Activated gamma-delta T cell treated with Interleukin-2 at 50 U/mL for 16 hours (primary cell): ENCODE measurements around the gene WDR77.

Source experiments
- DNase-seq: peaks from one replicate; pipeline ENCODE4 v3.0.0-alpha.2; 2020

Gene WDR77

DNA sequence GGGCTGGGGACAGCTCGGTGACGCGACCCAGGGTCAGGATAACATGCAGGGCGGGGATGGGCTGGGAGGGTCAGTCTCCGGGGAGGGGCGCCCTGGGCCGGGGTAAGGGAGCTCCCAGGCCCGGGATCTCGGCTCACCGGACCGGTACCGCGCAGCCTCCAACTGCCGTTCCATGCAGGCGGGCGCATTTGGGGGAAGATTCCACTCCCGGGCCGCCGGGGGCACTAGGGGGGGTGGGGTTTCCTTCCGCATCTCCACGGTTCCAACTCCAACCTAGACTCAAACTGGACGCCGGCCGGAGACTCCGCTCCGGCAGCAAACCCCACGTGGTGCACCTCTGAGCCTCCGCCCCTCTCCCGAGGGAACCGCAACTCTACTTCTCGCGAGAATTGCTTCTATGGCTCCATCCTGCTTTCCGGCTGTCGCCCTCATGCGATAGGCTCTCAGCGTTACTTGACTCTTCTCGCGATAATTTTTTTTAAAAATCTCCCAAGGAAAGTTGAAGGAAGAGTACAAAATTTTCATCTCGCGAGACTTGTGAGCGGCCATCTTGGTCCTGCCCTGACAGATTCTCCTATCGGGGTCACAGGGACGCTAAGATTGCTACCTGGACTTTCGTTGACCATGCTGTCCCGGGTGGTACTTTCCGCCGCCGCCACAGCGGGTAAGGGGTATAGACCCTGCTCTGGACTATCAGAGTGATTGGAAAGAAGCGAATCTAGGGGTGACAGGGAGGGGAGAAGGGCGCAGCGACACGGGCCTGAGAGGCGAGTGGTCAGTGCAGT lies at the start of gene WDR77, which contains the start of gene ATP5PB:
TSS of gene WDR77 (minus strand) at position 339 of the 785 bp plus-strand sequence. CDS start at position 252, 87 bp downstream.
TSS of gene ATP5PB (plus strand) at position 547 of the 785 bp plus-strand sequence. CDS start at position 625, 78 bp downstream.
- peak; percentile 84 for DNase-seq

DNA sequence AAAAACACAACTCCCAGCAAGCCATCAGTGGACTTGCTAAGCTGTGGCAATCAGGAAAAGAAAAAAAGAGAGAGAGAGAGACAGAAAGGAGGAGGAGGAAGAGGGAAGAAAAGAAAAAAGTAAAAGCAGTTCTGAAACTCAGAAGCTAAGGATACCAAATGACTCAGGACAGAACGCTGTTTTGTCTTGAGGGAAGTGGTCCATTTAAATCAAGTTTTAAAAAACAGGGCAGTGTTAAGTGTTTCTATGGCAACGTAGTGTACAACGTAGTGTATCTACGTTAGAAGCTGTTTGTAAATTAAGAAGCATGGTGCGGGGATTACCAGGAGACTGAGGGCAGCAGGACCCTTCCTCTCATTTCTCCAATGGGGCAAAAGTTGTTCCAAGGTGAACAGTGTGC lies 48.5 kb upstream of the WDR77 start:
- no peak for DNase-seq

DNA sequence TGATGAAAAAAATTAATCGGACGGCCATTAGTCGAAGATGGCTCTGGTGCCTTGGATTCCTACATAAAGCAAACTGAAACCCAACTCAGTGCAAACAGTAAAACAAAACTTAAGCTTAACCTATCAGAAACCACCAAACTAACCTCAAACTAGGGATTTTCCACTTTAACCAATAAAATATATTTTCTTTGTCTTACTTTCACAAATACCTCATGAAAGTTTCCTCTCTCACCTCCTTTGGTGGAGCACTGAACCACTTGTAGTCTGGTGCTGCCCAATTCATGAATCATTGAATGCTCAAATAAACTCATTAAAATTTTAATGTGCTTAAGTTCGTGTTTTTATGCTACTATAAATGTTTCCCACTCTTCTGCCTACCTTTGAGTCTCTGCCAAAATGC lies 47.3 kb upstream of the WDR77 start:
- no peak for DNase-seq

DNA sequence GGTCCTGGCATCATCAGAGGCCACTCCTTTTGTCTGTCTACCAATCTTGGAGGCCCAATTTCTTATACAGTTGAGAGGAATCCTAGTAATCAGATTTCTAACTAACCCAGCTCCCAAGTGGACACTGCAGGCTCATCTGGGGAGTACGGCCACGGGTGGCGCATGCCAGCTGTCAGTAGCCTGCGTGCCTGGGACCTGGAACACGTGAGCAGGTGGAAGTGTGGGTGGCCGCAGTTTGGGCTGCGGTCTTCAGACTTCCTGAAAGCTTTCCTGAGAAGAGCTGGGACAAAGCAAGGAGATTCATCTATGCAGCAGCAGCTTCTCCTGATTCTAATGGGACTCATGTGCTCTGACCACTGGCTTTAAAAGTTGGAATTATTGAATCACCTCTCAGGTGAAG lies 42.0 kb upstream of the WDR77 start:
- no peak for DNase-seq

DNA sequence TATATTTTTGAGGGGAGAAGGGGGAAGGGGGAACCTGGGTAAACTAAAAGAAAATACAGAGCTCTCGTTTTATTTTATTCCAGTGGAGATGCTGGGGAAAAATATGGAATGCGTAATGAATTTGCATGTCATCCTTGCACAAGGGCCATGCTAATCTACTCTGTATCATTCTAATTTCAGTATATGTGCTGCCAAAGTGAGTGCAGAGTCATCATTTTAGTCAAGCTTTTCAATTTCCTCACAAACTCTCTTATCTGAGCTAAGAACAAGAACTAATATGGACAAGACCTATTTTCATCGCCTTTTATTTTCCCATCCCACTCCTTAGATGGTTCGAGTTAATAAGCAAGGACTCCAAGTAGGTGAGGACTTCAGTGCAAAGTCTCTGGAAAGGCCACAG lies 41.2 kb upstream of the WDR77 start:
- no peak for DNase-seq

DNA sequence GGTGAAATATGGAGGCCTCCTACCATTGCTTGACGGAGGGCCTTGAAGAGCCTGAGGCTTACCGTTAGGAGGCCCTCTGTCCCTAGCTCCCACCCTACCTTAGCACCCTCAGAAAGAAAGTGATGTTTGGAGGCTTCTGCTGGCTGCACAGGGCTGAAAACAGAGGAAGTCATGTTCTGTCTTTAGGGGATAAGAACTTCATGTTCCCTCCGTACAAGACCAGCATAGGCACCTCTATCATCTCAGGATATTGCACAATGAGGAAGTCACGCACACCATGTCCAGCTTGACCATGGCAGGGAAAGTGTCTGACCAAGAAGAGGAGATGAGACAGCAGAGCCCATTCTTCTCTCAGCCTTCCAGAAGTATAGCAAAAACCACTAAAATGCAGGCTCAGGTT lies 40.5 kb upstream of the WDR77 start:
- DNase-seq = no peak

DNA sequence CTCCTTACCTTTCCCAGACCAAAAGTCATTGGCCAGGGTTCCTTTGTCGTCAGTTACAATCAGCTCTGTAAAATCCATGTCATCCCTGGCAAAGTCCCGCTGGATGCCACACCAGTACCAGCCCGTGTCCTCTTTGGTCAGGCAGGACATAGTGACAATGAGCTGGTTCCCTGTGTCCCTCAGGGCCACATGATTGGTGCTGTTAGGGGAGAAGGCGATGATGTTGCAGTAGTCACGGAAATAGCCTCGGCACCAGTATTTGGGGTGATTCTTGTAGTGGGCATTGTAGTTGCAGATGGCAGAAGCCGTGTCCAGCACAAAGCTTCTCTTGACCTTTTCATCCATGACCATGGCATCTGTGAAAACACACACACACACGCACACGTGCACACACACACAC lies 39.6 kb upstream of the WDR77 start:
- no peak for DNase-seq

DNA sequence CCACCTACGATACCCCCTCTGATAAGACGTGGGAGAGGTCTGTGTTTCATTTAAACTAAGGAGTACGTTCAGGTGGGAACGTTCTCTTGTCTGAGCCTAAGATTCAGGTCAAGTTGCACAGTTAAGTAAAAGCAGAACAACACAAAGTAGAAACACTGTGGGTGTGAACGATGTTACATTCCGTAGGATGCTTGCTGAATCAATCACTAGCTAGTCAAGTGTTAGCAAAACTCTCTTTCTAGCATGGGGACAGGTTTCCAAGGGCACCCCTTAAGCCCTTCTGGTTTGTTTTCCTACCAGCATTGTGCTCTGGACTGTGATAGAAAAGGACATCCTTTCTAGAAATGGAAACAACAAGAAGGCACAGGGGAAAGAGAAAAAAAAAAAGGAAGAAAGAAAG lies 38.1 kb upstream of the WDR77 start:
- DNase-seq = no peak

DNA sequence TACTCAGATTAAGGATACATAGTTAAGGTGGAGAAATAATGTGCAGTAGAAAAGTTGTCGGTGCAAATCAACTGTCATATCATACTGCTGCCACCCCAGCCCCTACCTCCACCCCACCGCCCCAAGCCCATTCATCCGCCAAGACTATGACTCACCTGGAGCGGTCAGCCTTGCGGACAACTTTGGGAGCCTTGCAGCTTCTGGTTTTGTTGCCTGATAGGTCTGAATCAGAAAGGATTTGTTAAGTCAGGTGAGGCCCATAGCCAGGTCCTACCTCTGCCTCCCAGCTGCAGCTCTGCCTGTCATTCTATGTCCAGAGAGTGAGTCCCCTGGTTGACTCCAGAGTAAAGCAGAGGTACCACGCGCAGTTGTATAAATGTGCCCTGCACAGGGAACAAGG lies 37.4 kb upstream of the WDR77 start:
- no peak for DNase-seq

DNA sequence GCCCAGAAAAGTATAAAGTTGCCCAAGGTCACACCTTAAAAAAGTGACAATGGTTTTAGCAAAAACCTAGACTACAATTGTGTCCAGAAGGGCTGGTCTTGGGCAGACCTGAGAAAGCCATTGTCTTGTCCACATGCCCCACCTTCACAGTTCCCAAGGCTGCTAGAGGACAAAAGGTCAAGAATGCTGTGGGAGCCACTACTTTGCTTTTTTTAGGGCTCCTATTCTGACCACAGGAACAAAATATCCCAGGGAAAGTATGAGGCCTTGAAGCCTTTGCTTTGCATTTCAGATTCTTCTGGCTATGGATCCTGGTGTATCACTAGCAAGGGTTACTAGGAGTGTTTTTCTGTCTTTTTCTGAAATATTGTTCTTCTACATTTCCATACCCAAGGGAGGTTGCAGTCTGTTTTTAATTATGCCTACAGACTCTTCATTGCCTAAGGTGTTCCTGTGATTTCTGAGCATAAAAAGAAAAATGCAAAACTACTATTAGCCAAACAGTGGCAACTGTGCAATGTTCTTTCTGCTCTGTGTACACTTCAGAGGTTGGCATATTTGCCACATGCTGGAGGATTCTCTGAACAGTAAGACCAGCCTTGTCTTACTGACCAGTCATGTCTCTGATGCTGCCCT lies 35.5 kb upstream of the WDR77 start:
- DNase-seq = no peak

DNA sequence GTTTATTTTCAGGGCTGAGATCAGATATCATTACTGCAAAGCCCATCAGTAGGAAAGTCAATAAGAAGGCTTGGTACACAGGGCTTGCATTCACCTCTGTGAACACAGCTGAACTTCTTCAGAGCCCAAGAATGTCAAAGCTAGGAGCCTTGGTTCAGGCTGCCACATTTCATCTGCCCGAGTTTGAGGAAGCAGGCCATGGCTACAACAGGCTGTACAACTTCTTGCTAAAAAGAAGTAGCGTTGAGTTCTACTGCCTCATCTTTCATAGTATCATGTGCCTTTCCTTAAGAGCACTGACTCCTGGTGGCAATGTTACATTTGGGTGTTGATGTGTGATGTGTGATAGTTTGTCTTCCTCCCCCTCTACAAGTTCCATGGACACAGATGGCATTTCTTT lies 34.8 kb upstream of the WDR77 start:
- DNase-seq = no peak

DNA sequence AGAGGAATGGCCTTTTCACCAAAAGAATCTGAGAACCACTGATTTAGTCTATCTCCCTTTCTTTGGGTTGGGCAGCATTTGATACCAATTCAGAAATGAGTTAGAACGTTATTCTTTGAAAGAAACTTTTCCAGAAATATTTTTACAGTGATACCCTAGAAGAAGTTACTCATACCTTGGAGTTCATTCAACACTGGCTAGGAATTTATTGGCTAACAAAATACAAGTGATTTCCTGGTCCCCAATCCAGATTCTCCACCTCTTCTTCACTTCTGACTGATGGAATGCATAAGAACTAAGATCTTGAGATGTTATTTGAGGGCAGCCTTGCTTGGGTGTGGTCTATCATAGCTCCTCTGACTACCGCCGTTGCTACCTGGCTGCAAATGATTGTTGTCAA lies 34.1 kb upstream of the WDR77 start:
- no peak for DNase-seq

DNA sequence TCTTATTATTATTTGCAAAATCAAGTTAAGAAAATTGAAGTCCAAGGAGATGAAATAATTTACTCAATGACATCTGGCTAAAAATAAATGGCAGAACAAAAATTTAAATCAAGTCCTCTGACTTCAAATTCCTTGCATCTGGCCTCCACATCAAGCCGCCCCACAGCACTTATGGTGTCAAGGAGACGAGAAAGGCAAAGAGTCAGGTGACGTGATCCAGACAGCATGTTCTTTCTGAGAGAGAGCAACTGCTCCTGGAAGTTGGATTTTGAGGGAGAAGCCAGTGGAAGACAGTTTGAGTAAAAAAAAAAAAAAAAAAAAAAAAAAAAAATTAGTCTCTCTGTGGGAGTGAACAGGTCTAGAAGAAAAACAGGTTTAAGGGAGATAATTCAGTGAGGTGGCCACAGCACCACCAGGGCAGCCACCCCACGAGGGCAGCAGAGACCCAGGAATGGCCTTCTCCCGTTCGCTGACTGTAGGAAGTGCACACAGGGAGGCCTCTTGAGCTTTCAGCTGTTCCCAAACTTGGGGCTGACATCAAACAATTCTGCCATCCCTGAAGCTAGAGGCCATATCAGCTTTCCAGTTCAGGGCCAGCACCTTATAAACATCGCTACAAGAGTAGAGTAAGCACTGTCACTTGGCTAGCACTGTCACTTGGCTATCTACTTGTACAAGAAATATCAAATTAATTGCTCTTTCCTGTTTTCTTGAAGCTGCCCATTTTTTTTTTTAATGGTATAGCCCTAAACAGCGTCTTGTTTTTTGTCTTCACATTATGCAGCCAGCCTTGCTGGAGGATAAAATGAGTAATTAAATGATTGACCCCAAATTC lies 32.5 kb upstream of the WDR77 start:
- peak; percentile 44 for DNase-seq

DNA sequence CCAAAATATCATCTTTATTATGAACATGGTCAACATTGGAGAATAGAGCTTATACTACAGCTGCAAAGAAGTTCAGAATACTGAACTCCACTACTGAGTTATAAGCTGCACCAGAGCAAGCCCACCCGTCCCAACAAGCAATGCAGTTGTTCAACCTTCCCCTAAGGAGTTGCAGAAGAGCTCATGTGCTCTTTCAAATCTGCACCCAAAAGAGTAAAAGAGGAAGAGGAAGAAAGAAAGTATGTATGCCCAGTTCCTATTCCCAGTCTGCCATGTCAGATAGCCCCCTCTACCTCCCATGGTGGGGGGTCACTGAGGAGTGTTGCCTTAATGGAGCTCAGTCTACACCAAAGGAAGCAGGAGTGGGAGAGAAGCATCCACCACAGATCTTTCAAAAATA lies 31.6 kb upstream of the WDR77 start:
- no peak for DNase-seq

DNA sequence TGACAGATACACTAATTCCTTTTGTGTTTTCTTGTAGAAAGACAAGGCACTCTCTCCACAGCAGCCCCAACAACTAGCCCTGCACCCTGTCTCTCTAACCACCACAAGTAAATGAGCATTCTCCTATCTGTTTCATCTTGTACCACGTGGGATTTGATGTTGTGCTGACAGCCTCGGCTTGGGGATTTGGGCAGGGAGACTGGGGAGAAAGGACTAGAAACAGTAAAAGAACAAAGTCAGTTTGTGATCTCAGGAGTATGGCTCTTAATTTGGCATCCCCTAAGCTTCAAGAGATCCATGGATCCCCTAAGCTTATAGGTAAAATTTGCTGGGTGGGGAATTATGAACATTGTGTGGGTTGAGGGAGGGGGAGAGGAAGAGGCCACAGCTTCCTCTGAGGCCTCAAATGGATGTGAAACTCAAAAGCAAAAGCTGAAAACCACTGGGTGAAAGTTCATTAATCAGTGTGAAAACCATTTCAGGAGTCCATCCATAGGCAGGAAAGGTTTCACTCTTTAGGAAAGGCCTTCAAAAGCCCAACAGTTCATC lies 27.8 kb upstream of the WDR77 start:
- peak; percentile 26 for DNase-seq

DNA sequence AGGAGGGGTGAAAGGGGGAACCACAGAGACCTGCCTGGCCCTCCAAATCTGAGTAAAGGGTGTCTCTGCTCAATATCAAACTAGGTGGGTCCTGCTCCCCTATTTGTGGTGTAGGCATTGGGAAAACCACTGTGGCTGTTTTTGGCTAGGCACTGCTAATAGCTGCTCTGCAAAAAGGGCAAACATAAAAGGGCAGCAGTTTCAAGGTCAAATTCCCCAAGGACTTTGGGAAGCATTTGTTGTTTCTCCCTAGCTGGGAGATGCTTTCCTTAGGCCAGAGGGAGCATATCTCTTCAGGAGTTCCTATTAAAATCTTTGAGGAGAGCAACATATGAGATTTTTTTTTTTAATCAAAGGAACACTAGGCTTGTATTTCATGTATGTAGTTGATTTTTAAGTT lies 27.2 kb upstream of the WDR77 start:
- DNase-seq = no peak

DNA sequence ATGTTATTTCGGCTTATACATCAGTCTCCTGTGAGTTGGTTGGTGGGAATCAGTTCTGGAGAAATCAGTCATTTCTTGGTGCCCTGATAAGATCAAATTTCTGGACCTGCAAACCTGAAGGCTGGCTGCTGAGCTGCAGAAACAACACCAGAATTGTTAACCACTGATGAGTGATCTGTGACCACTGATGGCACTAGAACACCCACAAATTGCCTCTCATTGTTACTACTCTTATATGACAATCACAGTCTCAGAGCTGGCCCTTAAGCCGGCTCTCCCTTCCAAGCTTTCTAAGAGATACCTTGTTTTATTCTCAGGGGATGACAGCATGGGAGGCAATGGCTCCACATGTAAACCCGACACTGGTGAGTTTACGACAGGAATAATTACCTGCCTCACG lies 26.6 kb upstream of the WDR77 start:
- peak; percentile 9 for DNase-seq

DNA sequence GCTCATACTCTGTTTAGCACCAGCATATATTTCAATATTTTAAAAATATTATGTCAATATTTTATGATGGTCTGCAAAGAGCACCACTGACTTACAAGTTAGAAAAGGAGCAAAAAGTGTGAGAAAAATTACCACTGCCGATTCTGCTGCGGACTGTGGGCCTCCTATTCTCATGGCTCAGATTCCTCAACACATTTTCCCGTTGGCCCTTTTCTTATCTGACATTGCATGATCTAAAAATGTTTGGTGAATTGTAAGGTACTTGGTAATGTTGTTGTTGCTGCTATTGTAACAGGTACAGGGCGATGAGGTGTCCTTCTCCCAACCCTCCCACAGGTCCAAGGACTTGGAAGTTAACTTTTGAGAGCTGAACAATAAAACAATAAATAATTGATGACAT lies 25.5 kb upstream of the WDR77 start:
- DNase-seq = no peak

DNA sequence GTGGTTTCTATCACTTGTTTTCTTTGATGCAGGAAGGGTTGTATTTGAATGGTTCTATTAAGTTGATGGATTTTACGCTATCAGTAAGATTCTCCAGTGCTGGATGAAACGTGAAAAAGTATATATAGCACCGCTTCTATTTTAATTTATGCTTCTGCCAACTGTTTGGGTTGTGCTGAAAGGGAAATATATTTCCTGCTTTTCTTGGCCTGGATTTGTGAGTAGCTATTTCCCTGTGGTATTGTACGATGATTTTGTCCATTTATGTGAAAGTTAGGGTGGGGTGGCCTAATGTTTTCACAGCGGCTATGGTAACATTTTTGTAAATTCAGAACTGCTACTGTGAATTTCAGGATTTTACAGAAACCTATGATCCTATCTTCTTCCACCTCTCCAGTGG lies 25.1 kb upstream of the WDR77 start:
- no peak for DNase-seq

DNA sequence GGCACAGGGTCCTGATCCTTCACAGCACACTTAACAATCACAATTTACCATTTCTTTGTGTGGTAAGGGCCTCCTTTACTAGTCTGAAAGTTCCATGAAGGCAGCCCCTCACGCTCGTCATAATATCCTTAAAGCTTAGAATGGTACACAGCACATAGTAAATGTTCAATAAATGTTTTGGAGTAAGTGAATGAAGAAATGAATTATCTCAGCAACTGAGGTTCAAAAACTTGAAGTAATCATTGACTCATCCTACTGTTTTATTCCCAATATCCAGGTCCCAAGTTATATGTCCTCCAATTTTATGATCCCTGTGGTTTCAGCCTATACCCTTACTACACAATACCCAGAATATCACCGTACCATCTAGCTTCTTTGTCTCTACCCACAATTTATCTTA lies 22.5 kb upstream of the WDR77 start:
- DNase-seq = no peak

DNA sequence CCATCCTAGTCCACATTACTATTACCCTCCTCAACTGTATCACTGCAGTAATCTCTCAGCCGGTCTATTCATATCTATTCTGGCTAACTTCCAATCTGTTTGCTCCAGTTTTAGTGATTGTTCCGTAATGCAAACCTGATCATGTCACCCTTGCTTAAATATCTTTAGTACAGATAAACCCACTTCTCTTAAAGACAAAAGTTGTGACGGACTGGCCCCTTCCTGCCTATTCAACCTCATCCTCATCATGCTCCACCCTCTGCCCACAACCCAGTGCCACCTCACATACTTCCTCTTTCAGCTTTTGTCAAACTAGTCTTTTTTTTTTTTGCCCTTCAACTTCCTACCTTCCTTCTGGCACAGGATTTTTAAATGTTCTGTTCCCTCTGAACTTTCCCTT lies 22.0 kb upstream of the WDR77 start:
- DNase-seq = peak; percentile 65

DNA sequence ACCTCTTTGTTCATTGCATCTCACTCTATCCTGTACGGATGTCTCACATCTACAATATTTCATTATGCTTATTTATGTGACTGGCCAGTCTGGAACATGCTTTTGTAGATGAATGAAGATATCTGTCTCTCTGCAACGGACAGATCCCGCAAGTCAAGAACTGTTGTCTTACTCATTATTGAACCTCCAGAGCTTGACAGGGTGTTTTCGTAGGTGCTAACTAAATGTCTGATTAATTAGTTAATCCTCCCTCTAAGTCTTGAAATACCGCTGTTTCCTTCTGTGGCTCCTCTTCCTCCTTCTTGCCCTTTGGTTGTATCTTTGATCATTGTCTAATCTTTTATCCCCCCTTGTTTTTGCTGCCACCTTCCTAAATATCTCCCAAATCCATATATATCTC lies 21.5 kb upstream of the WDR77 start:
- no peak for DNase-seq

DNA sequence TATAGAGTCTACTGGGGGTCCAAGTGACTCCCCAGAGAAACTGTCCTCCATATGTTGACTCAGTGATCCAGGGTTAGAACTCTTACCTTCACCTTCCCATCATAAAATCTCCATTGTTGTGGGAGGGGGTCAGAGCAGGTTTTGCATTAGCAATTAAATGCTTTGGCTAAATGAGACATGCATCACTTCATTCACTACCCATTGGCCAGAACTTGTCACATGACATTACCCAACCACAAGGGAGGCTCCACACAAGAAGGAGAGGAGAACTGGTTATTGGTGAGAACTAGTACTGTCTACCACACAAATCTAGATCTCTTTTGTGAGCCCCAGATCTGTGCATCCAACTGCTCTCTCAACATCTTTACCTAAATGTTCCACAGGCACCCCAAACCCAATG lies 20.5 kb upstream of the WDR77 start:
- DNase-seq = no peak

DNA sequence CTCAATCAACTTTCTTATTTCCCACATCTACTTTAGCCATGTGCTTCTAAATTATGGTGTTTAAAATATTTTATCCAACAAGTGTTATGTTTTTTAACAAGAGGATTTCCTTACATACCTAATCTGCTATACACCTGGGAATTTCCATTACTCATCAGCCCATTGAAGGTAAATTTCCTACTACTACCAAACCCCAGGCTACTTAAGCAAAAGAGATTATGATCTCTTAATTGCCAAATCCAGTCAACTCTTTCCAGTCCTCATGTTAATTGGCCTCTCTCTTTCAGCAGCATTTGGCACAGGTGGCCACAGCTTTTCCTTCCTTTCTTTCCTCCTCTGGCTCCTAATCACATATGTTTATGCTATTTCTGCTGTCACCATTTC lies 19.7 kb upstream of the WDR77 start:
- DNase-seq = no peak
